ENCODE results near the gene PXT1.

PXT1 gene

GRCh38 chr6:36389353-36389752 lies 53.3 kb downstream of the PXT1 start:
- no peak overlapping the region for H3K4me3 ChIP-seq (ENCODE audit: low read length)
- H3K36me3 ChIP-seq (replicated peaks; ENCODE audit: low read depth, low read length) = no peaks in the 10 kb centered on the region
- no peaks in the 10 kb centered on the region for H4K20me1 ChIP-seq (ENCODE audit: insufficient read depth, low read length)
- no peak overlapping the region for H3K9ac ChIP-seq (ENCODE audit: low read length)
- H2AFZ ChIP-seq (ENCODE audit: low read depth, low read length) = no peak overlapping the region
- no peaks in the 10 kb centered on the region for H3K9me3 ChIP-seq (ENCODE audit: insufficient read depth, low read length)
- peaks cover 46% of the 10 kb centered on the region for H3K27me3 ChIP-seq (ENCODE audit: low read depth, low read length)
- H3K27ac ChIP-seq (ENCODE audit: low read length) = no peak overlapping the region
- no peak overlapping the region for H3K4me2 ChIP-seq (ENCODE audit: low read length)
- peaks cover 7% of the 10 kb centered on the region; the same call in 1 of the 2 replicates for H3K4me1 ChIP-seq (ENCODE audit: low read length)
- no peak for TF ChIP-seq CTCF (IDR thresholded peaks at IDR 0.05; ENCODE audit: low read depth, low read length)
- TF ChIP-seq EZH2phosphoT487 (IDR thresholded peaks at IDR 0.05; ENCODE audit: low read depth) = no peak
- no peaks in the 10 kb centered on the region for H3K79me2 ChIP-seq (ENCODE audit: low read length)

DNA sequence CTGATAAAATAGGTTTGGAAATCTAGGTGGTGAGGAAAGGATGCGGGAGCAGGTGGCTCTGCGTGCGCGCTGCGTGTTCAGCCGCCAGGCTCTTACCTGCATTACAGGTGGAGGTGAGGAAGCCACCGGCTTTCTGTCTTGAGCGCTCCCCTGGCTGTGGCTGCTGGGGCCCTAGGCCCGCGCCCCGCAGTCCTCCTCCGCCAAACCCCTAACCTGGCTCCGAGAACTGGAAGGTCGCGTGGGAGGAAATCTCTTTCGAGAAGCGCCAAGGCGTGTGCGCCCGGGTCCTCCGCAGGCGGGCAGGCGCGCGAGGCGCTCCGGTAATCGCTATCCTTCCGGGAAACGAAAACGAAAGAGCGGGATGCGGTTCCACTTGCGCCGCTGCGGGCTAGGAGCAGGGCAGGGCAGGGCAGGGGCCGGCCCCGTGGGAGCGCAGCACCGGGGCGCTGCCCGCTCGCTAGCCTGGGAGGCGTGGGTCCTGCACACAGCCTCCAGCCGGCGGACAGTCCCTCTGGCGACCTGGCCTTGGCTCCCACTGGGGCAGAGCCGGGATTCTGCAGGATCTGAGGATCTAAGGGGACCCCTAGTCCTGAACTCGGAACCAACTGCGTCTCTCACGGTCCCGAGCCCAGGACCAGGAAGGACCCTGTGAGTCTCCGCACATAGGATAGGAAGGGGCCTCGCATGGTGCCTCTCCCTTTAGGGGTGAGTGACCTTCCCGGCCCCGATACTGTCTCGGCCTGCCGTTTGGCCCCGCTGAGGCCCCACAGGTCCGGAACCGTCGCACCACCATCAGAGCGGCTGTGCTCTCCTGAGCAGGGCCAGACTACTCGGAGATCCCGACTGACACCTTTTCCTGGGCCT lies 55.0 kb downstream of the PXT1 start, which contains the start of gene ETV7:
Gene ETV7, minus strand, starts transcription at position 230 of the 864 bp plus-strand sequence. Its CDS starts 128 bp downstream, at position 102.
- peaks cover 34% of the 10 kb centered on the region for H3K27me3 ChIP-seq (ENCODE audit: low read depth, low read length)
- H3K9me3 ChIP-seq (ENCODE audit: insufficient read depth, low read length) = no peaks in the 10 kb centered on the region
- peak within 1 kb of the TSS; percentile 85 for H3K4me2 ChIP-seq (ENCODE audit: low read length)
- no peaks in the 10 kb centered on the region for H3K79me2 ChIP-seq (ENCODE audit: low read length)
- H3K4me1 ChIP-seq (ENCODE audit: low read length) = peaks cover 7% of the 10 kb centered on the region; the same call in 1 of the 2 replicates
- peak within 1 kb of the TSS; percentile 87 for H2AFZ ChIP-seq (ENCODE audit: low read depth, low read length)
- H3K9ac ChIP-seq (ENCODE audit: low read length) = peak within 1 kb of the TSS; percentile 40
- H3K27ac ChIP-seq (ENCODE audit: low read length) = no peak within 1 kb of the TSS
- peak within 1 kb of the TSS; percentile 74 for H3K4me3 ChIP-seq (ENCODE audit: low read length)
- TF ChIP-seq EZH2phosphoT487 (IDR thresholded peaks at IDR 0.05; ENCODE audit: low read depth) (no peak), CTCF (IDR thresholded peaks at IDR 0.05; ENCODE audit: low read depth, low read length) (no peak)
- H3K36me3 ChIP-seq (replicated peaks; ENCODE audit: low read depth, low read length) = no peaks in the 10 kb centered on the region
- no peaks in the 10 kb centered on the region for H4K20me1 ChIP-seq (ENCODE audit: insufficient read depth, low read length)

GRCh38 chr6:36386495-36387439 lies 55.9 kb downstream of the PXT1 start:
- TF ChIP-seq EZH2phosphoT487 (IDR thresholded peaks at IDR 0.05; ENCODE audit: low read depth) (no peak), CTCF (IDR thresholded peaks at IDR 0.05; ENCODE audit: low read depth, low read length) (no peak)
- peaks cover 30% of the 10 kb centered on the region for H3K27me3 ChIP-seq (ENCODE audit: low read depth, low read length)
- H2AFZ ChIP-seq (ENCODE audit: low read depth, low read length) = peak overlapping the region; percentile 87
- H4K20me1 ChIP-seq (ENCODE audit: insufficient read depth, low read length) = no peaks in the 10 kb centered on the region
- H3K4me1 ChIP-seq (ENCODE audit: low read length) = peaks cover 7% of the 10 kb centered on the region; the same call in 1 of the 2 replicates
- H3K79me2 ChIP-seq (ENCODE audit: low read length) = no peaks in the 10 kb centered on the region
- no peaks in the 10 kb centered on the region for H3K9me3 ChIP-seq (ENCODE audit: insufficient read depth, low read length)
- H3K9ac ChIP-seq (ENCODE audit: low read length) = peak overlapping the region; percentile 40
- peak overlapping the region; percentile 85 for H3K4me2 ChIP-seq (ENCODE audit: low read length)
- H3K27ac ChIP-seq (ENCODE audit: low read length) = no peak overlapping the region
- peak overlapping the region; percentile 74 for H3K4me3 ChIP-seq (ENCODE audit: low read length)
- H3K36me3 ChIP-seq (replicated peaks; ENCODE audit: low read depth, low read length) = no peaks in the 10 kb centered on the region
